WTC11 (cell line): ENCODE measurements around the gene KRCC1. TPM values are rescaled to one million over a fixed set of nuclear protein-coding genes. Genes with fewer than 3 reads are reported as not detected.

Experiments used
- ATAC-seq: fragments of 200-7000 bp; cut with Tn5 transposase; 2 replicates; pipeline ENCODE4 v1.10.0; 2021; ENCODE audit warnings: mild to moderate bottlenecking, moderate library complexity
- CTCF ChIA-PET: fragments of 300-600 bp; sonication (Branson Sonifier 250); formaldehyde crosslinking; loops from one replicate; lab custom pipeline; 2021; ENCODE audit warnings: antibody characterized with exemption; lab: Charles Lee
- POLR2A ChIA-PET: fragments of 350-600 bp; sonication (Branson Sonifier 250); formaldehyde crosslinking; loops from one replicate; lab custom pipeline; 2021; ENCODE audit warnings: antibody characterized with exemption; lab: Charles Lee
- DNase-seq: peaks from one replicate; pipeline ENCODE4 v3.0.0; 2021; ENCODE audit warnings: low spot score
- H3K27ac Mint-ChIP-seq: 2 replicates; pipeline ENCODE4 v1.8.0; 2021; ENCODE audit warnings: mixed read lengths
- H3K27me3 Mint-ChIP-seq: 2 replicates; pipeline ENCODE4 v1.8.0; 2021; ENCODE audit warnings: low read depth, mild to moderate bottlenecking, moderate library complexity, mixed read lengths
- H3K36me3 Mint-ChIP-seq: 2 replicates; pipeline ENCODE4 v1.8.0; 2021; ENCODE audit warnings: mixed read lengths
- H3K4me1 Mint-ChIP-seq: 2 replicates; pipeline ENCODE4 v1.8.0; 2022; ENCODE audit warnings: mixed read lengths
- H3K4me3 Mint-ChIP-seq: 2 replicates; pipeline ENCODE4 v1.8.0; 2021; ENCODE audit warnings: mild to moderate bottlenecking, moderate library complexity, mixed read lengths
- H3K9me3 Mint-ChIP-seq: 2 replicates; pipeline ENCODE4 v1.8.0; 2021; ENCODE audit warnings: mixed read lengths
- AR ChIP-seq: fragments of 250-450 bp; sonication (Bioruptor Pico); IDR thresholded peaks from 2 replicates; pipeline ENCODE4 v1.9.0; 2021; ENCODE audit warnings: mild to moderate bottlenecking
- CBFB ChIP-seq: sonication (generic); formaldehyde crosslinking; IDR thresholded peaks from 2 replicates; pipeline ENCODE4 v1.8.1; 2022; ENCODE audit warnings: mild to moderate bottlenecking, low read depth, missing genetic modification reagents
- CREB1 ChIP-seq: sonication (generic); formaldehyde crosslinking; IDR thresholded peaks from 2 replicates; pipeline ENCODE4 v1.8.0; 2023; ENCODE audit warnings: mild to moderate bottlenecking, missing genetic modification reagents
- CREM ChIP-seq: sonication (generic); formaldehyde crosslinking; IDR thresholded peaks from 2 replicates; pipeline ENCODE4 v1.8.1; 2022; ENCODE audit warnings: mild to moderate bottlenecking, missing genetic modification reagents, moderate library complexity
- ESRRA ChIP-seq: sonication (generic); formaldehyde crosslinking; IDR thresholded peaks from 2 replicates; pipeline ENCODE4 v1.8.1; 2022; ENCODE audit warnings: mild to moderate bottlenecking, missing genetic modification reagents, borderline replicate concordance
- FOXK1 ChIP-seq: sonication (generic); formaldehyde crosslinking; IDR thresholded peaks from 2 replicates; pipeline ENCODE4 v1.8.0; 2022; ENCODE audit warnings: mild to moderate bottlenecking, moderate library complexity, missing genetic modification reagents
- FOXP1 ChIP-seq: sonication (generic); formaldehyde crosslinking; IDR thresholded peaks from 2 replicates; pipeline ENCODE4 v1.8.0; 2022; ENCODE audit warnings: missing genetic modification reagents, mild to moderate bottlenecking, moderate library complexity, borderline replicate concordance
- GRHL2 ChIP-seq: fragments of 250-450 bp; sonication (Bioruptor Pico); IDR thresholded peaks from 2 replicates; pipeline ENCODE4 v1.8.0; 2022; ENCODE audit warnings: mild to moderate bottlenecking, moderate library complexity; ENCODE audit not compliant: insufficient replicate concordance, severe bottlenecking
- NFYB ChIP-seq: sonication (generic); formaldehyde crosslinking; conservative IDR thresholded peaks from 2 replicates; pipeline ENCODE4 v1.8.0; 2022; ENCODE audit warnings: low read depth, missing genetic modification reagents
- OVOL2 ChIP-seq: fragments of 250-450 bp; sonication (Bioruptor Pico); IDR thresholded peaks from 2 replicates; pipeline ENCODE4 v1.9.0; 2021; ENCODE audit warnings: mild to moderate bottlenecking, borderline replicate concordance
- RELA ChIP-seq: sonication (generic); formaldehyde crosslinking; IDR thresholded peaks from 2 replicates; pipeline ENCODE4 v1.8.1; 2022; ENCODE audit warnings: missing genetic modification reagents, mild to moderate bottlenecking, borderline replicate concordance
- TCF7 ChIP-seq: sonication (generic); formaldehyde crosslinking; IDR thresholded peaks from 2 replicates; pipeline ENCODE4 v1.8.0; 2022; ENCODE audit warnings: mild to moderate bottlenecking, low read depth, missing genetic modification reagents, moderate library complexity
- ZBTB21 ChIP-seq: sonication (generic); formaldehyde crosslinking; IDR thresholded peaks from 2 replicates; pipeline ENCODE4 v1.8.1; 2023; ENCODE audit warnings: mild to moderate bottlenecking, missing genetic modification reagents, borderline replicate concordance
- ZBTB43 ChIP-seq: sonication (generic); formaldehyde crosslinking; IDR thresholded peaks from 2 replicates; pipeline ENCODE4 v1.8.1; 2023; ENCODE audit warnings: mild to moderate bottlenecking, missing genetic modification reagents
- ZNF138 ChIP-seq: sonication (generic); formaldehyde crosslinking; conservative IDR thresholded peaks from 2 replicates; pipeline ENCODE4 v1.8.1; 2022; ENCODE audit warnings: mild to moderate bottlenecking, moderate library complexity, missing genetic modification reagents
- ZNF396 ChIP-seq: fragments of 250-450 bp; sonication (Bioruptor Pico); IDR thresholded peaks from 2 replicates; pipeline ENCODE4 v1.8.0; 2021; ENCODE audit warnings: mild to moderate bottlenecking, moderate library complexity, borderline replicate concordance
- total RNA-seq: library from RNA; stranded (reverse); gene quantifications from 3 replicates; pipeline ENCODE4 v1.2.3, GENCODE V29; 2021
- TF ChIP-seq, protein P1 (sequence below): sonication (generic); formaldehyde crosslinking; IDR thresholded peaks from 2 replicates; pipeline ENCODE4 v1.8.1; 2022; ENCODE audit warnings: mild to moderate bottlenecking, missing genetic modification reagents, moderate library complexity, borderline replicate concordance

The KRCC1 gene
- total RNA-seq, 1 experiment from 2014 or later, result 7.6 TPM

DNA sequence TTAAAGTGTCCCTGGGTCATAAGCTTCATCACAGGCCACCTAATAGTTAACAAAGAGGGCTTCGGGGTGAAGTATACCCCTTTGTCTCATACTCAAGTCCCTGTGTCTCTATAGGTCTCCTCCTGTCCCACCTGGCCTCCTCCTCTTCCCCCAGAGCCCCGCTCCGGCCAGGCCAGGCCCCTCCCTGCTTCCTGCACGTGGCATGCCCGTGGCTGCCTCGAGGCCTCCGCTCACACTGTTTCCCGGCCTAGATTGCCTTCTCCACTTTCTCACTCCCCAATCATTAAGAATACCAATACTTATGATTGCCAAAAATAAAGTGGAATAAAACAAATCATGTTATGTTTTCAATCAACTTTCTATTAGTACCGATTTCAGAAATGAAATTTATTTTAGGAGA is 30.8 kb upstream of the KRCC1 start:
- no peak for DNase-seq
- CTCF ChIA-PET, result no interaction called here
- peaks cover 21% of the 10 kb centered on the region for H3K4me1 Mint-ChIP-seq
- H3K9me3 Mint-ChIP-seq, result no peaks in the 10 kb centered on the region; the same call in 1 of the 2 replicates
- TF ChIP-seq OVOL2 (CRISPR knock-in tag), result no peak
- no peak for TF ChIP-seq ZNF138 (CRISPR knock-in tag)
- no peak for TF ChIP-seq FOXK1
- no peak for TF ChIP-seq NFYB
- TF ChIP-seq CREB1, result no peak
- no peak for TF ChIP-seq ZBTB43 (CRISPR knock-in tag)
- no peak for TF ChIP-seq GRHL2 (CRISPR knock-in tag)
- TF ChIP-seq AR (CRISPR knock-in tag), result no peak
- TF ChIP-seq RELA, result no peak
- H3K4me3 Mint-ChIP-seq, result no peak overlapping the region
- H3K27me3 Mint-ChIP-seq, result no peaks in the 10 kb centered on the region; the same call in 1 of the 2 replicates
- H3K27ac Mint-ChIP-seq, result no peak overlapping the region
- no peaks in the 10 kb centered on the region for H3K36me3 Mint-ChIP-seq
- no peak for ATAC-seq
- POLR2A ChIA-PET, result interaction anchor here (0.6 kb wide), 1 partner anchor 66 kb away, joined by 3 read pairs; no protein-coding TSS in a partner anchor

GRCh38 chr2:88085602-88086001 is 30.0 kb upstream of the KRCC1 start:
- no peak for ATAC-seq
- H3K4me1 Mint-ChIP-seq, result peaks cover 21% of the 10 kb centered on the region
- H3K4me3 Mint-ChIP-seq, result no peak overlapping the region
- no peak overlapping the region for H3K27ac Mint-ChIP-seq
- POLR2A ChIA-PET, result no interaction called here
- no peaks in the 10 kb centered on the region for H3K36me3 Mint-ChIP-seq
- H3K9me3 Mint-ChIP-seq, result no peaks in the 10 kb centered on the region
- TF ChIP-seq OVOL2 (CRISPR knock-in tag) (no peak), TCF7 (CRISPR knock-in tag) (no peak), ESRRA (CRISPR knock-in tag) (no peak), AR (CRISPR knock-in tag) (no peak), CREM (CRISPR knock-in tag) (no peak), CBFB (no peak), FOXP1 (CRISPR knock-in tag) (no peak), ZNF396 (CRISPR knock-in tag) (no peak), ZBTB21 (no peak)
- TF ChIP-seq, protein P1, sequence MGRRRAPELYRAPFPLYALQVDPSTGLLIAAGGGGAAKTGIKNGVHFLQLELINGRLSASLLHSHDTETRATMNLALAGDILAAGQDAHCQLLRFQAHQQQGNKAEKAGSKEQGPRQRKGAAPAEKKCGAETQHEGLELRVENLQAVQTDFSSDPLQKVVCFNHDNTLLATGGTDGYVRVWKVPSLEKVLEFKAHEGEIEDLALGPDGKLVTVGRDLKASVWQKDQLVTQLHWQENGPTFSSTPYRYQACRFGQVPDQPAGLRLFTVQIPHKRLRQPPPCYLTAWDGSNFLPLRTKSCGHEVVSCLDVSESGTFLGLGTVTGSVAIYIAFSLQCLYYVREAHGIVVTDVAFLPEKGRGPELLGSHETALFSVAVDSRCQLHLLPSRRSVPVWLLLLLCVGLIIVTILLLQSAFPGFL (CRISPR knock-in tag), result no peak
- CTCF ChIA-PET, result interaction anchor here (1.9 kb wide), 1 partner anchor 25 kb away, joined by 16 read pairs; no protein-coding TSS in a partner anchor
- H3K27me3 Mint-ChIP-seq, result no peaks in the 10 kb centered on the region; the same call in 1 of the 2 replicates
- DNase-seq, result no peak
